ENCODE results near the gene AUTS2.

DNA sequence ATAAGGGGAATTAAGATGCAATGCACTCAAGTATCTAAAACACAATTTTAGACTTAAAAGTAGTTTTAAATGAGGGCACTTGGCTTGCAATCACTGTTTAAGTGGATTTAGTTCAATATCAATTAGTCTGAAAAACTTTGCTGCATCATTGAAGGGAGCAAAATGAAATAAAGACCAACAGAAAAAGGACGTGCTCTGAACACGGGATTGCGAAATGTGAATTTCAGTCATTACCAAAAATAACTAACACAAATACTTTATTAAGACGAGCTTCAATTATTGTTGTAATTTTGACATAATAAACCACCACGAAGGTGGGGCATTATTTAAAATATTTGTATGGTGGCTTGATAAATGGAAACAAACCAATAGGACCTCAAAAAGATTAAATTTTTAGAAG lies 1171.9 kb downstream of the AUTS2 start:
- TF ChIP-seq, protein P1, sequence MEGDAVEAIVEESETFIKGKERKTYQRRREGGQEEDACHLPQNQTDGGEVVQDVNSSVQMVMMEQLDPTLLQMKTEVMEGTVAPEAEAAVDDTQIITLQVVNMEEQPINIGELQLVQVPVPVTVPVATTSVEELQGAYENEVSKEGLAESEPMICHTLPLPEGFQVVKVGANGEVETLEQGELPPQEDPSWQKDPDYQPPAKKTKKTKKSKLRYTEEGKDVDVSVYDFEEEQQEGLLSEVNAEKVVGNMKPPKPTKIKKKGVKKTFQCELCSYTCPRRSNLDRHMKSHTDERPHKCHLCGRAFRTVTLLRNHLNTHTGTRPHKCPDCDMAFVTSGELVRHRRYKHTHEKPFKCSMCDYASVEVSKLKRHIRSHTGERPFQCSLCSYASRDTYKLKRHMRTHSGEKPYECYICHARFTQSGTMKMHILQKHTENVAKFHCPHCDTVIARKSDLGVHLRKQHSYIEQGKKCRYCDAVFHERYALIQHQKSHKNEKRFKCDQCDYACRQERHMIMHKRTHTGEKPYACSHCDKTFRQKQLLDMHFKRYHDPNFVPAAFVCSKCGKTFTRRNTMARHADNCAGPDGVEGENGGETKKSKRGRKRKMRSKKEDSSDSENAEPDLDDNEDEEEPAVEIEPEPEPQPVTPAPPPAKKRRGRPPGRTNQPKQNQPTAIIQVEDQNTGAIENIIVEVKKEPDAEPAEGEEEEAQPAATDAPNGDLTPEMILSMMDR (IDR thresholded peaks at IDR 0.05; ENCODE audit: insufficient read depth, low read length), result no peak
- TF ChIP-seq SPI1 (IDR thresholded peaks at IDR 0.05; ENCODE audit: borderline replicate concordance, low read depth), result no peak

All from HL-60 (cell line).